Renal cortex interstitium (tissue), 11 donors: Measurements from ENCODE around the gene COL9A1. TPM values are rescaled to one million over a fixed set of nuclear protein-coding genes. Genes with fewer than 3 reads are reported as not detected.

Experiments used
- DNase-seq, 11 donors: peaks; one replicate each; pipeline ENCODE4 v3.0.0-alpha.2; 2013; ENCODE audit warnings: low read depth in 9 of 11, low spot score in 4 of 11; ENCODE audit errors: extremely low read depth in 1 of 11
- polyA plus RNA-seq, 3 donors: library from polyadenylated mRNA; unstranded; fragments of 120-200 nt; gene quantifications; one replicate each; pipeline ENCODE4 v1.2.1, GENCODE V29; 2013; ENCODE audit not compliant: insufficient read length in 3 of 3

Gene COL9A1
- polyA plus RNA-seq, 3 donors = 33.0 to 39.5 (median 37.5) TPM

GRCh38 chr6:70307008-70307407, 4.1 kb upstream of the COL9A1 start:
- DNase-seq = no peak

- DNase-seq = peak in 2 of 11 donors; percentile 22 to 49
Measured at GRCh38 chr6:70304616-70305015, 1.7 kb upstream of the COL9A1 start.

- DNase-seq = peak in 2 of 11 donors; percentile 6 to 10
Measured at GRCh38 chr6:70299456-70299855, 3.4 kb downstream of the COL9A1 start.

DNA sequence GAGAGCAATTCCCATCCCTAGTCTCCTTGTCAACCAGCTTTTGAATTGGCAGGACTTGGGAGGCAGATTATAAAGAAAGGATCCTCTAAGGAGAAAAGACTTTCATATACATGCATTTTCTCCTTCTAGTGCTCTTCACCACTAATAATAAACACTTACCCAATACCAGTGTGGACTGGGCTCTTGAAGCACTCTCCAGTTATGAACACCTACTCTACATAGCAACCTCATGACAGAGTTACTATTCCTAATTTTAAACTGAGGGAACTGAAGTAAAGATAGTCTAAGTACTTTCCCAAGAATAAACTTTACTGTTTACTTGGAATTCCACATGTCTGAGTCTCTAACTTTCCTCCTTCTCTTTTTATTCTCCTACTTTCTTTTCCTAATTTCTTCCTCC, 4.8 kb downstream of the COL9A1 start:
- DNase-seq = no peak

GRCh38 chr6:70292193-70292592, 10.7 kb downstream of the COL9A1 start:
- no peak for DNase-seq

GRCh38 chr6:70289299-70289698, 13.6 kb downstream of the COL9A1 start:
- DNase-seq = no peak

DNA sequence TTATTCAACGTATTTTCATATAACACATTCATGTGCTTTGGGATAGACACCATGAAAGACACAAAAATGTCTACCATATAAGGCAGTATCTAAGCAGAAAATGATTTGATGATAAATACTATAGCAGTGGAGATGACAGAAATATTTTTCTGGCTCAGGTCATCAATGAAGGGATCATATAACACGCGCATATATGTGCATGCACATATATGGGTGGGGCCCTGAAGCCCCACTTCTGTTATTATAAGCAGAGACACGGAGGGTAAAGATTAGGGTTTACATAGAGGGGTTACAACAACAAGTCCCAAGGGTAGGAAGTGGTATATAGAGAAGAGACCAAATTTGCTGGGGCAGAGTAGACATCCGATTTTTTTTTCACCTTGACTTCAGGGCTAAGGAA, 16.0 kb downstream of the COL9A1 start:
- no peak for DNase-seq

- DNase-seq = no peak
Measured at GRCh38 chr6:70285201-70285600, 17.7 kb downstream of the COL9A1 start.

DNA sequence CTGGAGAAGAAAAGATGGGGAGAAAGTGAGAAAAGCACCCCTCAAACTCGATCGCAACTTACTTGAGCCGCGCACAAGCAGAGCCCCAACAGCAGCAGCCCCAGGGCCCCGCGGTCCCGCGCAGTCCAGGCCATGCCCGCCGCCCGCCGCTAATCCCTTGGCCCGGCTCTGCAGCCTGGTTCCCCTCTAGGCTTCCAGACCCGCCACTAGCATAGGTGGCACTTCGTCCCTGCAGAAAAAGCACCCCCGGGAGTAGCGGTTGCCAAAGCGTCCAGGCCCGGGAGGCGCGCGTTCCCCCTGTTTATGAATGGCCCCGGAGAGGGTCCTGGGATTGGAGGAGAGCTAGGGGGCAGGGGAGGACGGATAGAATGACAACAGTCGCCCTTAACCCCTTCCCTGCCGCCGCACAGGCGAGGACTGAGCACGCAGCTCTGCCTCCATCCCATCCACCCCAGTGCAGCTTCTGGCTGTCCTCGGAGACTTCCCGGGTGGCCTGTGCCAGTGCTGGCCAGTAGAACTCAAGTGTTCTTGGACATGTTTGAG, 19.9 kb downstream of the COL9A1 start:
- peak in 1 of 11 donors; percentile 17 for DNase-seq

DNA sequence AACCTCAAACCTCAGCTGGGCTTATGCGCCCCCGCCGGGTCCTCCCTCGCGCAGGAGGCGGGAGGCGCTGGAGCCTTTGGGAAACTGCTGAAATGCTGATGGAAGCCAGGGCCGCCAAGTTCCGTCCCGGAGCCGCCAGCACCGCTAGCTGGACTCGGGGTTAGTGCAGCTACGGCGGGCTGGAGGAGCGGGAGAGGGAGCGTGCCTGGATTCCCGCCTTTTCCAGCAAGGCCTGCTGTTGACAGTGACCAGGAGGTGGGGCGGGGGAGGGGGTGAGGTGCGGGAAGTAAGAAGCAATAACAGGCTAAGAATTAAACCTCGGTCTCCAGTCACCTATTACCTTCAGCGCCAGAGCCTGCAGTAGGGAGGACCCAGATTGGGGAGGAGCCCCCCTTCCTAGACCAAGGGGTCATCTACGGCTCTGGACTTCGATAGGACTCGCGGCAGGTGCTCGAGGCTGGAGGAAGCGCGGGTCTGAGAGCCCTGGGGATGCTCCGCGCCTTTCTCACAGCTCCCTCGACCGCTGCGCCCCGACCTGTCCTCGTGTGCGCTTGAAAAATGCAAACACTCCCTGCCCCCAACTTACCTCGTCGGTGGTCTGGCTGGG, 20.5 kb downstream of the COL9A1 start:
- DNase-seq = peak in 3 of 11 donors; percentile 11 to 41 (median 22)

DNA sequence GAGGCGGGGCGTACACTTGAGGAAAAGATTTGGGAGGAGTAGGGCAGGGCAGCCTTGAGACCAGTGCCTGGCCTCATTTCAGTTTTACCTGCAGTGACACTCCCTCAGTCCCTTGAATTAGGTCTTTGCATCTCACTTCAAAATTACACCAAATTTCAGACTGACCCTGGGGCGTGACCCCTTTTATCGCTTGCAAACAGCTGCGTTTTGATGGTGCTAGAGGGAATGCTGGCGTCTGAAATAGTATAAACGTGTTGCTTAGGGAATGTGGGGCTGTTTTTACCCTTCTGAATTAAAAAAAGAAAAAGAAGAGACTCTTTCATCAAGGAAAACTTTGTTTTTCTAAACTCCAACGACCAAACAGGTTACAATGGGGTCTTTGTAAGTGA, 21.0 kb downstream of the COL9A1 start:
- no peak for DNase-seq

- no peak for DNase-seq
Measured at GRCh38 chr6:70280400-70280853, 22.5 kb downstream of the COL9A1 start.

DNA sequence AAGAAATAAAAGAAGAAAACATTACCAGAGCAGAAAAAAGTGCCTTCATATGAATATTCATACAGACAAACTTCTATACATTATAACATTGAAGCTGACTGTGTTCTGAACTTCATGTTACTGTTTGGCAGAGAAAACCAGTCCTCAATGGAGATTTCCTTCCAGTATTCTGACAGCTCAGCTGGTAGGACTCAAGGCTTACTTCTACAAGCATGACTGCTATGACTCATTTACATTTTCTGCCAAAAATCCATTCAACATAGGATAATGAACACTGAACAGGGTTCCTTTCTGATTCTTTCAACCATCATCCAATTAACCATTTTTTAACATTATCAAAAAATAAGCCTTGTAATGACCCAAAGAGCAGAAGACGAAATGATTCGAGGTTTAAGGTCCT, 25.4 kb downstream of the COL9A1 start:
- peak in 1 of 11 donors; percentile 23 for DNase-seq

- no peak for DNase-seq
Measured at GRCh38 chr6:70274338-70274737, 28.5 kb downstream of the COL9A1 start.

- no peak for DNase-seq
Measured at GRCh38 chr6:70272071-70272470, 30.8 kb downstream of the COL9A1 start.

DNA sequence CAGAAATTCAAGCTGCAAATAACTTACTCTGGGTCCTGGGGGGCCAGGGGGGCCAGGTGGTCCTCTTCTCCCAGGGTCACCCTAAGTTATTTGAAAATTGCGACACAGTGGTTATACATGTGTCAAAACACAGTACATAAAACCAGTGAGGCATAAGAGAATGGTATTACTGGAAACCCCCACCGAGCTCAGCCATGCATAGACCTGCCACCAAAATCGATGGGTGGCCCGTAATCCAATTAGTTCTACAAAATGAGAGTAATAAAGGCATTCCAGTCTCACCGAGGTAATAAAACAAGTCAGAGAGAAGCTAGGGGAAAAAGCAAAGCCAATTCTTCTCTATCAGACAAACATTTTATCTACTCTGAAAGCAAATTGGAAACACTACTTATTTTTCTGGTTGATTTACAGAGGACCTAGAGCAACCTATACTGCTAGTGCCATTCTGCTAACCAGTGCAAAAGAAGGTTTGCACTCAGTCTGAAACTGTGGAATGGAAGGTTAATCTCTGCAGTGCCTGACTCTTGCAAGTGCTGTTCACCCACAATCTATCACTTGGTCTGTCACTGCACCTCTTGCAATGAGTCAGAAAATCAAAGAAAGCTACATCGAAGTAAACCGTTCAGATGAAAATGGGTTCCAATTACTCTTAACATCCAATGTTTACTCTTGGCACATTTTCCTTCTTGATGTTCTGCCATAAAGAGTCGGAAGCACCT, 32.4 kb downstream of the COL9A1 start:
- peak in 1 of 11 donors; percentile 22 for DNase-seq

GRCh38 chr6:70266142-70266541, 36.7 kb downstream of the COL9A1 start:
- no peak for DNase-seq

- no peak for DNase-seq
Measured at GRCh38 chr6:70264306-70264705, 38.6 kb downstream of the COL9A1 start.

DNA sequence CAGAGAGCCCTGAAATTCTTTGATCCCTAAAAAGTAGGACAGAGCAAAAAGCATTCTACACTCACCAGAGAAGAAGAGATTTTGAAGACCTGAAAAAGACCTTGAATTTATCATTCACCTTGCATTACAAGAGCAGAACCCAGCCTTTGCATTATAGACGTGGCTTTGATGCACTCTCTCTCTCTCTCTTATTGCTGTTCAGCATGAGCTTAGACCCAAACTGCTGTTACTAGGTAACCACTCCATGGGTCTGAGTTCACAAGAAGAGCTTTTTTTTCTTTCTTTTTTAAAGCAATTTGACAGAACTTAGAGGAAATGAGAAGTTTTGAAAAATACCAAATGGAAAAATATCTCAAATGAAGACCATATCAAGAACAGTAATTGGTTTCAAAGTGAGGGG, 44.4 kb downstream of the COL9A1 start:
- no peak for DNase-seq

- no peak for DNase-seq
Measured at GRCh38 chr6:70257768-70258273, 45.1 kb downstream of the COL9A1 start.
